Kidney (tissue), 14 donors: ENCODE results near the gene SLC7A4. TPM values are rescaled to one million over a fixed set of nuclear protein-coding genes. Genes with fewer than 3 reads are reported as not detected.

Experiments used
- DNase-seq, 5 donors: peaks; one replicate each; pipeline ENCODE4 v3.0.0-alpha.2; 2013 to 2020
- FAIRE-seq: peaks from 2 replicates; lab custom pipeline; 2012; peaks lifted over from hg19 to GRCh38; lab: Jason Lieb, UNC
- H3K27ac ChIP-seq, 2 donors: one replicate each; pipeline ENCODE4 v1.7.0; 2013; ENCODE audit warnings: low read depth in 2 of 2, low read length in 2 of 2, inconsistent platforms in 1 of 2
- H3K27me3 ChIP-seq: one replicate; pipeline ENCODE4 v1.7.1; 2013; ENCODE audit warnings: low read length, inconsistent platforms; ENCODE audit not compliant: control insufficient read depth, insufficient read depth
- H3K36me3 ChIP-seq, 3 donors: one replicate each; pipeline versions ENCODE4 v1.7.0 to v1.7.1; 2013; ENCODE audit warnings: low read length in 3 of 3, control low read depth in 1 of 3, inconsistent platforms in 1 of 3; ENCODE audit not compliant: insufficient read depth in 3 of 3, control insufficient read depth in 2 of 3
- H3K4me1 ChIP-seq, 3 donors: one replicate each; pipeline versions ENCODE4 v1.7.0 to v1.7.1; 2013; ENCODE audit warnings: low read length in 3 of 3, inconsistent platforms in 1 of 3, low read depth in 1 of 3; ENCODE audit not compliant: control insufficient read depth in 2 of 3, insufficient read depth in 2 of 3
- H3K4me3 ChIP-seq, 3 donors: one replicate each; pipeline versions ENCODE4 v1.7.0 to v1.8.1; 2013; ENCODE audit warnings: low read length in 3 of 3, control low read depth in 1 of 3, inconsistent platforms in 1 of 3
- H3K9ac ChIP-seq, 3 donors: one replicate each; pipeline versions ENCODE4 v1.7.0 to v1.7.1; 2013; ENCODE audit warnings: low read length in 3 of 3, control low read depth in 1 of 3, inconsistent platforms in 1 of 3
- H3K9me3 ChIP-seq, 3 donors: one replicate each; pipeline versions ENCODE4 v1.7.0 to v1.7.1; 2013; ENCODE audit warnings: low read length in 3 of 3, control low read depth in 1 of 3, inconsistent platforms in 1 of 3; ENCODE audit not compliant: control insufficient read depth in 2 of 3, insufficient read depth in 1 of 3
- CTCF ChIP-seq: IDR thresholded peaks from 3 replicates; pipeline ENCODE4 v1.5.1; 2012; ENCODE audit warnings: mild to moderate bottlenecking, moderate library complexity, borderline replicate concordance; ENCODE audit not compliant: insufficient read depth; ENCODE audit errors: extremely low read depth
- intact Hi-C: fragments of 100-400 bp; cut with DNase I; formaldehyde crosslinking; loops from one replicate; pipeline ENCODE4 v1.11.1; 2022
- polyA plus RNA-seq: library from polyadenylated mRNA; stranded (reverse); fragments of 350-450 nt; fragmentation: Illumina TruSeq; extraction: RNeasy Lipid Tissue Mini Kit (QIAGEN cat#74804); gene quantifications from one replicate; pipeline ENCODE4 v1.2.3, GENCODE V29; 2014; ENCODE audit warnings: low read depth, low replicate concordance; ENCODE audit not compliant: insufficient read depth
- total RNA-seq: library from RNA; stranded (reverse); fragmentation: NEBNext Ultra II Directional; extraction: Animal tissue kit (Norgen Biotek cat#: 25700); gene quantifications from one replicate; pipeline ENCODE4 v1.2.1, GENCODE V29; 2021
- donor health status: control.
- donor health status: control.
- donor health status: control.
- donor health status: control.
- donor health status: control.
- donor health status: DM: yes; HTN: yes; CAD: no.
- donor health status: Normal renal cell carcinoma (clear cell type).

The SLC7A4 gene
- total and polyA plus RNA-seq, 2 donors from 2014 or later = 0.57 to 1.2 TPM

- intact Hi-C loops = no loop called here
- Histone ChIP-seq H3K9me3 (no peaks in the 10 kb centered on the region), H3K27me3 (no peaks in the 10 kb centered on the region), H3K36me3 (peaks cover 0 to 9% (median 5%) of the 10 kb centered on the region in 3 donors), H3K4me3 (no peak overlapping the region), H3K9ac (no peak overlapping the region), H3K4me1 (peaks cover 0 to 27% (median 4%) of the 10 kb centered on the region in 3 donors), H3K27ac (no peak overlapping the region)
- TF ChIP-seq CTCF = no peak
- FAIRE-seq (no peak), DNase-seq (peak in 2 of 5 donors; percentile 10 to 80)
Measured at GRCh38 chr22:20999350-21000206, 32.8 kb downstream of the SLC7A4 start.

GRCh38 chr22:20998411-20999336 is 33.7 kb downstream of the SLC7A4 start:
- no peaks in the 10 kb centered on the region for H3K27me3 ChIP-seq
- peaks cover 0 to 9% (median 5%) of the 10 kb centered on the region in 3 donors for H3K36me3 ChIP-seq
- intact Hi-C loops = no loop called here
- peak in 1 of 5 donors; percentile 61 for DNase-seq
- peaks cover 0 to 24% (median 4%) of the 10 kb centered on the region in 3 donors for H3K4me1 ChIP-seq
- H3K9me3 ChIP-seq = no peaks in the 10 kb centered on the region
- FAIRE-seq = no peak
- no peak overlapping the region for H3K9ac ChIP-seq
- H3K27ac ChIP-seq = no peak overlapping the region
- no peak for TF ChIP-seq CTCF
- no peak overlapping the region for H3K4me3 ChIP-seq

DNA sequence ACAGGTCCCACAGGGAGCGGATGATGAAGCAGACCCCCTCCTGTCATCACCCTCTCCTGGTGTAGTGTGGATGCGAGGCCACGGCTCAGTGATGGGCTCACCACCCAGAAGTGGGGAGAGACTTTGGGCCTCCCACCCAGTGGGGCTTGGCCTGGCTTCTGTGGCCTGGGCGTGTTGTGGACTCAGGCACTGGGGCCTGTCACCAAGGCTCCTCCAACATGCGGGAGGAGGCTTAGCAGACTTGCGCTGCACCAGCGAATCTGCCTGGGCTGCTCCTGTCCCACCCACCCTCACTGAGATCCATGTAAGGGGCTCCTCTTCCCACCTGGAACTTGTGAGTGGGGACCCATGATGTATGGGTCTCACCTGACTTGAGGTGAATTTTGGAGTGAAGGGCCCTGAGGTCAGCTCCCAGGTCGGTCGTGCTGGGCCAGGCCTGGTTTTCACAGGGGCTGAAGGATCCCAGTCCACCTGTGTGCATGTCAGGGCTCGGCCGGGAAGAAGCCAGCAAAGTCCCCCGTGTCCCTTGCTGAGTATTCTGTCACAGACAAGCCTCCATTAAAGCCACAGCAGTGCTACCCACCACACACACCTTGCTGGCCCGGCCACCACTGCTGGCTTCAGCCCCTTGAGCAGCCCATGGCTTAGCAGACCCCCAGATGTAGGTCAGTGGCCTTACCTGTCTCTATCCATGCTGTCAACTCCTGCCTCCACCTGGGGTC is 34.7 kb downstream of the SLC7A4 start:
- Histone ChIP-seq H3K4me1 (peaks cover 0 to 17% (median 4%) of the 10 kb centered on the region in 3 donors), H3K9me3 (no peaks in the 10 kb centered on the region), H3K36me3 (peaks cover 0 to 9% (median 5%) of the 10 kb centered on the region in 3 donors), H3K4me3 (no peak overlapping the region), H3K27ac (no peak overlapping the region), H3K9ac (no peak overlapping the region), H3K27me3 (no peaks in the 10 kb centered on the region)
- FAIRE-seq = no peak
- TF ChIP-seq CTCF = no peak
- intact Hi-C loops = no loop called here
- peak in 1 of 5 donors; percentile 65 for DNase-seq
